ENCODE data around the gene GALNT18. TPM values are rescaled to one million over a fixed set of nuclear protein-coding genes. Genes with fewer than 3 reads are reported as not detected.

The GALNT18 gene
- polyA plus RNA-seq, 1 donor from 2014 or later, result 7.6 TPM

DNA sequence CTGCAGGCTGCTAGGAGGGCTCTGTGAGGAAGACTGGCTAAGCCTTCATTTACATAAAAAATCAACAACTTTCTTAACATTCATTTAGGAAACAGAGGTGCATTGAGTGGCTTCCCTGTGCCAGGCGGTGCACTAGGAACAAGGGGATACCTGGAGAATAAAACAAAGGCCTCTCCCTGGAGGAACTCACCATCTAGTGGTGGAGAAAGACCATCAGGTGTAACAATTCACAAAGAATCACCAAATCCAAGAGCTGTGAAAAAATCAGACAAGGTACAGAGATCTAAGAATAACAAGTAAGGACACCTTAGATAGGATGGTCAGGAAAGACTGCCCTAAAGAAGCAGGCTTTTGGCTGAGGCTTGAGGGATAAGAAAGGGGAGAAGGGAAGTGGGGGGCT lies 309.1 kb downstream of the GALNT18 start:
- H3K4me3 ChIP-seq (ENCODE audit: low read length), result no peak overlapping the region
- no peaks in the 10 kb centered on the region for H3K27me3 ChIP-seq (ENCODE audit: insufficient read depth, low read depth, low read length)

GRCh38 chr11:11311169-11311568 lies 310.6 kb downstream of the GALNT18 start:
- no peak overlapping the region for H3K9ac ChIP-seq (ENCODE audit: low read length)
- H3K27me3 ChIP-seq (ENCODE audit: insufficient read depth, low read depth, low read length), result no peaks in the 10 kb centered on the region
- H3K9me2 ChIP-seq (ENCODE audit: insufficient read depth, low read length), result no peaks in the 10 kb centered on the region
- no peaks in the 10 kb centered on the region for H4K20me1 ChIP-seq (ENCODE audit: insufficient read depth)
- no peaks in the 10 kb centered on the region for H3K9me3 ChIP-seq (ENCODE audit: low read length)
- no peak overlapping the region for H2AFZ ChIP-seq (ENCODE audit: low read depth, low read length)
- no peaks in the 10 kb centered on the region for H3F3A ChIP-seq (ENCODE audit: insufficient read depth, low read length, poor library complexity, severe bottlenecking)
- H3K4me3 ChIP-seq (ENCODE audit: low read length), result no peak overlapping the region
- no peak overlapping the region for H3K4me2 ChIP-seq (ENCODE audit: low read length)
- no peak overlapping the region for H3K27ac ChIP-seq (ENCODE audit: low read length)
- no peaks in the 10 kb centered on the region for H3K36me3 ChIP-seq (ENCODE audit: insufficient read depth, low read length)
- H3K79me2 ChIP-seq (replicated peaks; ENCODE audit: insufficient read depth, low read length), result no peaks in the 10 kb centered on the region
- no peak for TF ChIP-seq POLR2AphosphoS5 (IDR thresholded peaks at IDR 0.05)

More for the DNA sequence above, 309.1 kb downstream of the GALNT18 start:
- Histone ChIP-seq H2AFZ (ENCODE audit: low read depth, low read length) (no peak overlapping the region), H3K4me2 (ENCODE audit: low read length) (no peak overlapping the region), H3K9me2 (ENCODE audit: insufficient read depth, low read length) (no peaks in the 10 kb centered on the region), H3K79me2 (replicated peaks; ENCODE audit: insufficient read depth, low read length) (no peaks in the 10 kb centered on the region), H3K36me3 (ENCODE audit: insufficient read depth, low read length) (no peaks in the 10 kb centered on the region), H3K27ac (ENCODE audit: low read length) (no peak overlapping the region), H3K9me3 (ENCODE audit: low read length) (no peaks in the 10 kb centered on the region), H4K20me1 (ENCODE audit: insufficient read depth) (no peaks in the 10 kb centered on the region), H3F3A (ENCODE audit: insufficient read depth, low read length, poor library complexity, severe bottlenecking) (no peaks in the 10 kb centered on the region), H3K9ac (ENCODE audit: low read length) (no peak overlapping the region)
- TF ChIP-seq EP300 (conservative IDR thresholded peaks at IDR 0.05; ENCODE audit: poor library complexity, severe bottlenecking) (no peak), RAD21 (conservative IDR thresholded peaks at IDR 0.05) (no peak), TAF1 (IDR thresholded peaks at IDR 0.05; ENCODE audit: low read depth) (no peak), EZH2 (IDR thresholded peaks at IDR 0.05; ENCODE audit: borderline replicate concordance, insufficient read depth, low read length, poor library complexity, severe bottlenecking) (no peak), SMC3 (conservative IDR thresholded peaks at IDR 0.05; ENCODE audit: poor library complexity) (no peak), MXI1 (conservative IDR thresholded peaks at IDR 0.05; ENCODE audit: poor library complexity, severe bottlenecking) (no peak), POLR2AphosphoS5 (IDR thresholded peaks at IDR 0.05) (no peak)
- TF ChIP-seq, protein P1, sequence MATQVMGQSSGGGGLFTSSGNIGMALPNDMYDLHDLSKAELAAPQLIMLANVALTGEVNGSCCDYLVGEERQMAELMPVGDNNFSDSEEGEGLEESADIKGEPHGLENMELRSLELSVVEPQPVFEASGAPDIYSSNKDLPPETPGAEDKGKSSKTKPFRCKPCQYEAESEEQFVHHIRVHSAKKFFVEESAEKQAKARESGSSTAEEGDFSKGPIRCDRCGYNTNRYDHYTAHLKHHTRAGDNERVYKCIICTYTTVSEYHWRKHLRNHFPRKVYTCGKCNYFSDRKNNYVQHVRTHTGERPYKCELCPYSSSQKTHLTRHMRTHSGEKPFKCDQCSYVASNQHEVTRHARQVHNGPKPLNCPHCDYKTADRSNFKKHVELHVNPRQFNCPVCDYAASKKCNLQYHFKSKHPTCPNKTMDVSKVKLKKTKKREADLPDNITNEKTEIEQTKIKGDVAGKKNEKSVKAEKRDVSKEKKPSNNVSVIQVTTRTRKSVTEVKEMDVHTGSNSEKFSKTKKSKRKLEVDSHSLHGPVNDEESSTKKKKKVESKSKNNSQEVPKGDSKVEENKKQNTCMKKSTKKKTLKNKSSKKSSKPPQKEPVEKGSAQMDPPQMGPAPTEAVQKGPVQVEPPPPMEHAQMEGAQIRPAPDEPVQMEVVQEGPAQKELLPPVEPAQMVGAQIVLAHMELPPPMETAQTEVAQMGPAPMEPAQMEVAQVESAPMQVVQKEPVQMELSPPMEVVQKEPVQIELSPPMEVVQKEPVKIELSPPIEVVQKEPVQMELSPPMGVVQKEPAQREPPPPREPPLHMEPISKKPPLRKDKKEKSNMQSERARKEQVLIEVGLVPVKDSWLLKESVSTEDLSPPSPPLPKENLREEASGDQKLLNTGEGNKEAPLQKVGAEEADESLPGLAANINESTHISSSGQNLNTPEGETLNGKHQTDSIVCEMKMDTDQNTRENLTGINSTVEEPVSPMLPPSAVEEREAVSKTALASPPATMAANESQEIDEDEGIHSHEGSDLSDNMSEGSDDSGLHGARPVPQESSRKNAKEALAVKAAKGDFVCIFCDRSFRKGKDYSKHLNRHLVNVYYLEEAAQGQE (IDR thresholded peaks at IDR 0.05; ENCODE audit: borderline replicate concordance), result no peak
- TF ChIP-seq, protein P2, sequence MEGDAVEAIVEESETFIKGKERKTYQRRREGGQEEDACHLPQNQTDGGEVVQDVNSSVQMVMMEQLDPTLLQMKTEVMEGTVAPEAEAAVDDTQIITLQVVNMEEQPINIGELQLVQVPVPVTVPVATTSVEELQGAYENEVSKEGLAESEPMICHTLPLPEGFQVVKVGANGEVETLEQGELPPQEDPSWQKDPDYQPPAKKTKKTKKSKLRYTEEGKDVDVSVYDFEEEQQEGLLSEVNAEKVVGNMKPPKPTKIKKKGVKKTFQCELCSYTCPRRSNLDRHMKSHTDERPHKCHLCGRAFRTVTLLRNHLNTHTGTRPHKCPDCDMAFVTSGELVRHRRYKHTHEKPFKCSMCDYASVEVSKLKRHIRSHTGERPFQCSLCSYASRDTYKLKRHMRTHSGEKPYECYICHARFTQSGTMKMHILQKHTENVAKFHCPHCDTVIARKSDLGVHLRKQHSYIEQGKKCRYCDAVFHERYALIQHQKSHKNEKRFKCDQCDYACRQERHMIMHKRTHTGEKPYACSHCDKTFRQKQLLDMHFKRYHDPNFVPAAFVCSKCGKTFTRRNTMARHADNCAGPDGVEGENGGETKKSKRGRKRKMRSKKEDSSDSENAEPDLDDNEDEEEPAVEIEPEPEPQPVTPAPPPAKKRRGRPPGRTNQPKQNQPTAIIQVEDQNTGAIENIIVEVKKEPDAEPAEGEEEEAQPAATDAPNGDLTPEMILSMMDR (IDR thresholded peaks at IDR 0.05; ENCODE audit: poor library complexity, severe bottlenecking), result no peak

DNA sequence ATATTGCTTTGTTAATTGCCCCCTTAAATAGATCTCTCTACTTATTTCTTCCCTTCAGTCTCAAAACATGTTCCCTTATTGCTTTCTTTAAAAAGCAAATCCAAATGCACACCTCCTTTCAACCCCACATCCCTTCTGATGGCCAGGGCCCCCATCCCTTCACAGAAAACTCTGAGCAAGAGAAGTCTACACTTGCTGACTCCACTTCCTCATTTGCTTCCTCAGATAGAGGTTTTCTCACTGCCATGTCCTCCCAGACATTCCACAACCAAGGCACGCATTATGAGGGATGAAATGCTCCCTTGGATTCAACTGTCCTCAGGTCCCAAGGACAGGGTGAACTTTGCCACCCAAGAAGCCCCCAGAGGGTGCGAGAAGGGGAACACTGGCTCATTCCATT lies 311.9 kb downstream of the GALNT18 start:
- Histone ChIP-seq H3K9me2 (ENCODE audit: insufficient read depth, low read length) (no peaks in the 10 kb centered on the region), H3F3A (ENCODE audit: insufficient read depth, low read length, poor library complexity, severe bottlenecking) (no peaks in the 10 kb centered on the region), H3K27me3 (ENCODE audit: insufficient read depth, low read depth, low read length) (no peaks in the 10 kb centered on the region), H2AFZ (ENCODE audit: low read depth, low read length) (no peak overlapping the region), H3K4me3 (ENCODE audit: low read length) (no peak overlapping the region), H3K36me3 (ENCODE audit: insufficient read depth, low read length) (no peaks in the 10 kb centered on the region), H3K27ac (ENCODE audit: low read length) (no peak overlapping the region), H3K4me2 (ENCODE audit: low read length) (no peak overlapping the region), H4K20me1 (ENCODE audit: insufficient read depth) (no peaks in the 10 kb centered on the region), H3K79me2 (replicated peaks; ENCODE audit: insufficient read depth, low read length) (no peaks in the 10 kb centered on the region), H3K9ac (ENCODE audit: low read length) (no peak overlapping the region), H3K9me3 (ENCODE audit: low read length) (no peaks in the 10 kb centered on the region)
- TF ChIP-seq, protein P2 (IDR thresholded peaks at IDR 0.05; ENCODE audit: poor library complexity, severe bottlenecking), result no peak
- TF ChIP-seq RAD21 (conservative IDR thresholded peaks at IDR 0.05) (no peak), EZH2 (IDR thresholded peaks at IDR 0.05; ENCODE audit: borderline replicate concordance, insufficient read depth, low read length, poor library complexity, severe bottlenecking) (no peak), SMC3 (conservative IDR thresholded peaks at IDR 0.05; ENCODE audit: poor library complexity) (no peak), POLR2AphosphoS5 (IDR thresholded peaks at IDR 0.05) (no peak), MXI1 (conservative IDR thresholded peaks at IDR 0.05; ENCODE audit: poor library complexity, severe bottlenecking) (no peak), TAF1 (IDR thresholded peaks at IDR 0.05; ENCODE audit: low read depth) (no peak), EP300 (conservative IDR thresholded peaks at IDR 0.05; ENCODE audit: poor library complexity, severe bottlenecking) (no peak)
- TF ChIP-seq, protein P1 (IDR thresholded peaks at IDR 0.05; ENCODE audit: borderline replicate concordance), result no peak

Measured in neural cell (in vitro differentiated cells).